CD14-positive monocyte (primary cell): ENCODE data around the gene RIPK1. TPM values are rescaled to one million over a fixed set of nuclear protein-coding genes. Genes with fewer than 3 reads are reported as not detected.

Experiments used
- DNase-seq, 3 donors: peaks; one replicate each; pipeline ENCODE4 v3.0.0-alpha.2; 2011 to 2022
- H2AFZ ChIP-seq: 2 replicates; pipeline ENCODE4 v1.6.0; 2012; ENCODE audit warnings: mild to moderate bottlenecking, low read depth, low read length, inconsistent platforms; ENCODE audit not compliant: insufficient read depth, poor library complexity, severe bottlenecking
- H3K27ac ChIP-seq, 2 donors: 1 replicate in 1 of 2; 2 replicates in 1 of 2; pipeline ENCODE4 v1.5.1; 2012 to 2013; ENCODE audit warnings: low read length in 2 of 2, control low read depth in 1 of 2, inconsistent platforms in 1 of 2, low read depth in 1 of 2, mild to moderate bottlenecking in 1 of 2
- H3K27me3 ChIP-seq, 2 donors: one replicate each; pipeline versions ENCODE4 v1.6.0 to v1.6.1; 2011 to 2013; ENCODE audit warnings: low read length in 2 of 2; ENCODE audit not compliant: control insufficient read depth in 2 of 2, insufficient read depth in 2 of 2
- H3K36me3 ChIP-seq, 2 donors: replicated peaks in 1 of 2; 1 replicate in 1 of 2; 2 replicates in 1 of 2; pipeline versions ENCODE4 v1.5.1 to v1.6.1; 2012 to 2013; ENCODE audit warnings: low read length in 2 of 2, control low read depth in 1 of 2, inconsistent platforms in 1 of 2, mild to moderate bottlenecking in 1 of 2; ENCODE audit not compliant: insufficient read depth in 2 of 2, control insufficient read depth in 1 of 2
- H3K4me1 ChIP-seq, 2 donors: 1 replicate in 1 of 2; 2 replicates in 1 of 2; pipeline versions ENCODE4 v1.5.1 to v1.6.1; 2012 to 2013; ENCODE audit warnings: low read length in 2 of 2, control low read depth in 1 of 2, inconsistent platforms in 1 of 2, mild to moderate bottlenecking in 1 of 2, moderate library complexity in 1 of 2; ENCODE audit not compliant: insufficient read depth in 2 of 2, control insufficient read depth in 1 of 2
- H3K4me2 ChIP-seq: replicated peaks from 2 replicates; pipeline ENCODE3; 2012; ENCODE audit warnings: low read length, moderate library complexity, mild to moderate bottlenecking; ENCODE audit not compliant: poor library complexity, severe bottlenecking; ENCODE audit errors: extremely low read depth
- H3K4me3 ChIP-seq, 3 experiments: fragments of 200-600 bp in 1 of 3; sonication (generic) in 1 of 3; replicated peaks in 1 of 3; 1 replicate in 2 of 3; 2 replicates in 1 of 3; pipeline ENCODE4 v1.5.1; 2011 to 2013; ENCODE audit warnings: low read length in 3 of 3, mild to moderate bottlenecking in 3 of 3, control low read depth in 2 of 3, low read depth in 2 of 3, inconsistent platforms in 1 of 3, moderate library complexity in 1 of 3
- H3K79me2 ChIP-seq: 2 replicates; pipeline ENCODE4 v1.6.0; 2012; ENCODE audit warnings: mild to moderate bottlenecking, control low read depth, inconsistent platforms, low read length, moderate library complexity; ENCODE audit not compliant: insufficient read depth
- H3K9ac ChIP-seq: 2 replicates; pipeline ENCODE4 v1.6.0; 2017; ENCODE audit warnings: low read length, mild to moderate bottlenecking; ENCODE audit not compliant: insufficient read depth, poor library complexity, severe bottlenecking
- H3K9me3 ChIP-seq, 2 donors: replicated peaks in 1 of 2; 1 replicate in 1 of 2; 2 replicates in 1 of 2; pipeline versions ENCODE4 v1.5.1 to v1.6.1; 2012 to 2013; ENCODE audit warnings: low read length in 2 of 2, control low read depth in 1 of 2; ENCODE audit not compliant: control insufficient read depth in 1 of 2, insufficient read depth in 1 of 2
- H4K20me1 ChIP-seq: 2 replicates; pipeline ENCODE4 v1.6.0; 2012; ENCODE audit warnings: mild to moderate bottlenecking, low read length, control low read depth, moderate library complexity; ENCODE audit not compliant: insufficient read depth
- H3K27ac Mint-ChIP-seq, 7 donors: one replicate each; pipeline ENCODE4 v1.8.0; 2020; ENCODE audit warnings: mild to moderate bottlenecking in 7 of 7, mixed read lengths in 7 of 7, moderate library complexity in 6 of 7, inconsistent platforms in 2 of 7
- H3K27me3 Mint-ChIP-seq, 3 donors: one replicate each; pipeline ENCODE4 v1.8.0; 2021 to 2022; ENCODE audit warnings: low read depth in 3 of 3, mild to moderate bottlenecking in 3 of 3, mixed read lengths in 3 of 3, moderate library complexity in 3 of 3, inconsistent platforms in 1 of 3
- H3K36me3 Mint-ChIP-seq, 2 donors: one replicate each; pipeline ENCODE4 v1.8.0; 2020; ENCODE audit warnings: mixed read lengths in 2 of 2, inconsistent platforms in 1 of 2, mild to moderate bottlenecking in 1 of 2
- H3K4me1 Mint-ChIP-seq: one replicate; pipeline ENCODE4 v1.8.0; 2020; ENCODE audit warnings: mild to moderate bottlenecking, mixed read lengths
- H3K4me3 Mint-ChIP-seq, 2 donors: one replicate each; pipeline ENCODE4 v1.8.0; 2020; ENCODE audit warnings: mild to moderate bottlenecking in 2 of 2, mixed read lengths in 2 of 2, moderate library complexity in 1 of 2
- H3K9me3 Mint-ChIP-seq, 7 donors: one replicate each; pipeline ENCODE4 v1.8.0; 2020 to 2022; ENCODE audit warnings: mixed read lengths in 7 of 7, mild to moderate bottlenecking in 6 of 7, moderate library complexity in 6 of 7, inconsistent platforms in 2 of 7
- WGBS: methylation state at CpG from one replicate; pipeline ENCODE4 v1.1.5; 2013; ENCODE audit warnings: missing lambda C conversion rate; ENCODE audit not compliant: insufficient coverage; 5-methylcytosine and 5-hydroxymethylcytosine counted together
- intact Hi-C, 2 donors: fragments of 100-400 bp; cut with micrococcal nuclease; formaldehyde crosslinking; loops; one replicate each; pipeline versions ENCODE4 v1.15.0 to v1.15.1; 2023
- polyA plus RNA-seq, 3 donors: library from polyadenylated mRNA; depleted of rRNA in 1 of 3; unstranded in 2 of 3; stranded (reverse) in 1 of 3; fragments of 300-500 nt in 2 of 3; fragments of >200 nt in 1 of 3; fragmentation: Illumina TruSeq in 2 of 3; gene quantifications; 1 replicate in 2 of 3; 2 replicates in 1 of 3; pipeline ENCODE4 v1.2.3, GENCODE V29; 2012 to 2021
- TF ChIP-seq, protein P1 (sequence below): fragments of 200-600 bp; IDR thresholded peaks from one replicate; pipeline ENCODE4 v1.8.0; 2022; ENCODE audit warnings: antibody characterized with exemption, mild to moderate bottlenecking

Gene RIPK1
- polyA plus RNA-seq, 3 donors, result 6.0 to 9.6 (median 9.6) TPM

DNA sequence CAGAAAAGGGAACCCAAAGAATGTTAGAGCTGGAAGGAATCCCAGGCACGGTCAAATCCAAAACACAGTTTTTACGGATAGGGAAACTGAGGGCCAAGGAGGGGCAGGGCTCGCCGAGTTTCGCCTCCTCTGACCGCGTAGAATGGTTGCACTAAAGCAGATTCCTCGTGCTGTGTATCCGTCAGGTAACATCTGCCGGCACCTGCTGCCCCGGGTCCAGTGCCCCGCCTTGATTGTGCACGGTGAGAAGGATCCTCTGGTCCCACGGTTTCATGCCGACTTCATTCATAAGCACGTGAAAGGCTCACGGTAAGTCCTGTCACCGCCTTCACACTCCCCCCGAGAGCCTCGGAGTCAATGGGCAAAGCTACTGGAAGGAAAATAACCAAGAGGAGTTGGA, 71.9 kb downstream of the RIPK1 start:
- H3K79me2 ChIP-seq, result no peaks in the 10 kb centered on the region
- intact Hi-C loops, result no loop called here
- no peak for DNase-seq
- peak overlapping the region in 1 of 3 experiments; percentile 60 for H3K4me3 ChIP-seq
- no peaks in the 10 kb centered on the region for H3K36me3 ChIP-seq
- H3K4me3 Mint-ChIP-seq, result no peak overlapping the region
- H2AFZ ChIP-seq, result no peak overlapping the region
- H3K27me3 ChIP-seq, result no peaks in the 10 kb centered on the region
- peaks cover 9 to 13% of the 10 kb centered on the region in 2 donors for H3K36me3 Mint-ChIP-seq
- H3K9ac ChIP-seq, result peak overlapping the region; percentile 10
- peak overlapping the region in 4 of 7 donors; percentile 36 to 80 (median 72) for H3K27ac Mint-ChIP-seq
- WGBS, result 96% methylated on average over 13 of the region's 20 CpGs
- no peaks in the 10 kb centered on the region for H4K20me1 ChIP-seq
- no peaks in the 10 kb centered on the region for H3K9me3 ChIP-seq
- H3K27ac ChIP-seq, result no peak overlapping the region
- no peaks in the 10 kb centered on the region for H3K9me3 Mint-ChIP-seq
- peaks cover 26 to 33% of the 10 kb centered on the region in 2 donors for H3K4me1 ChIP-seq
- H3K4me1 Mint-ChIP-seq, result peaks cover 30% of the 10 kb centered on the region
- H3K27me3 Mint-ChIP-seq, result peaks cover 0 to 4% (median 2%) of the 10 kb centered on the region in 3 donors
- peak overlapping the region; percentile 68 for H3K4me2 ChIP-seq
- TF ChIP-seq, protein P1, sequence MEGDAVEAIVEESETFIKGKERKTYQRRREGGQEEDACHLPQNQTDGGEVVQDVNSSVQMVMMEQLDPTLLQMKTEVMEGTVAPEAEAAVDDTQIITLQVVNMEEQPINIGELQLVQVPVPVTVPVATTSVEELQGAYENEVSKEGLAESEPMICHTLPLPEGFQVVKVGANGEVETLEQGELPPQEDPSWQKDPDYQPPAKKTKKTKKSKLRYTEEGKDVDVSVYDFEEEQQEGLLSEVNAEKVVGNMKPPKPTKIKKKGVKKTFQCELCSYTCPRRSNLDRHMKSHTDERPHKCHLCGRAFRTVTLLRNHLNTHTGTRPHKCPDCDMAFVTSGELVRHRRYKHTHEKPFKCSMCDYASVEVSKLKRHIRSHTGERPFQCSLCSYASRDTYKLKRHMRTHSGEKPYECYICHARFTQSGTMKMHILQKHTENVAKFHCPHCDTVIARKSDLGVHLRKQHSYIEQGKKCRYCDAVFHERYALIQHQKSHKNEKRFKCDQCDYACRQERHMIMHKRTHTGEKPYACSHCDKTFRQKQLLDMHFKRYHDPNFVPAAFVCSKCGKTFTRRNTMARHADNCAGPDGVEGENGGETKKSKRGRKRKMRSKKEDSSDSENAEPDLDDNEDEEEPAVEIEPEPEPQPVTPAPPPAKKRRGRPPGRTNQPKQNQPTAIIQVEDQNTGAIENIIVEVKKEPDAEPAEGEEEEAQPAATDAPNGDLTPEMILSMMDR, result no peak

DNA sequence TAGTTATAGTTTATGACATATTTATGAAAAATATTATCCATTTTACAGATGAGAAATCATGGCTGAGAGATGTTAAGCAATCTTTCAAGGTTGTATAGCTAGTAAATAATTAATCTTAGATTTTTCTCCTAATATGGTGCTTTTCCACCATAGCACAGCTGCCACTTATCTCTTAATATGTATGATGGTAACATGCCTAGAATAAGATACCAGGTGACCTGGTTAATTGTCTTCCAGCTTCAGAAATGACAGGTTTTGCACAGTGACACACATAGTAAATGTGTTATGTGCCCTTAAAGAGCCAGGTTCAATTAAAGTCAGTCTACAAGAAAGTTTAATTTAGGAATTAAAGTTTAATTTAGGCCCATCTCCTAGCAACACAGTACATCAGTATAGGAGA, 74.2 kb downstream of the RIPK1 start:
- Mint-ChIP-seq H3K36me3 (peaks cover 13 to 15% of the 10 kb centered on the region in 2 donors), H3K9me3 (peaks cover 0 to 5% (median 2%) of the 10 kb centered on the region in 7 donors), H3K4me3 (no peak overlapping the region), H3K4me1 (peaks cover 28% of the 10 kb centered on the region), H3K27me3 (peaks cover 0 to 5% (median 2%) of the 10 kb centered on the region in 3 donors), H3K27ac (no peak overlapping the region)
- no peak for DNase-seq
- Histone ChIP-seq H3K4me2 (no peak overlapping the region), H3K36me3 (no peaks in the 10 kb centered on the region), H3K9ac (no peak overlapping the region), H4K20me1 (no peaks in the 10 kb centered on the region), H3K4me3 (no peak overlapping the region), H3K79me2 (no peaks in the 10 kb centered on the region), H3K27me3 (no peaks in the 10 kb centered on the region), H3K27ac (no peak overlapping the region), H3K9me3 (peaks cover 0 to under 1% of the 10 kb centered on the region in 2 donors), H2AFZ (no peak overlapping the region), H3K4me1 (peaks cover 26 to 33% of the 10 kb centered on the region in 2 donors)
- intact Hi-C loops, result no loop called here
- TF ChIP-seq, protein P1, result no peak
